ENCODE results near the gene TBX4. TPM values are rescaled to one million over a fixed set of nuclear protein-coding genes. Genes with fewer than 3 reads are reported as not detected.

TBX4 gene
- polyA plus RNA-seq, 2 of the 4 experiments (the other 2 are of a cell fraction), result 0.17 to 0.18 TPM

- POLR2A ChIA-PET, result no interaction called here
Observed at GRCh38 chr17:61474235-61474927, 22.2 kb downstream of the TBX4 start.

GRCh38 chr17:61474934-61475333, 22.7 kb downstream of the TBX4 start:
- CTCF ChIA-PET, result no interaction called here
- FAIRE-seq, result no peak
- POLR2A ChIA-PET, result no interaction called here
- no peaks in the 10 kb centered on the region for H3K4me1 ChIP-seq
- 72% methylated on average over 6 of the region's 6 CpGs for WGBS (ENCODE audit: missing lambda C conversion rate)
- no peaks in the 10 kb centered on the region for H3K9me3 ChIP-seq
- TF ChIP-seq EP300 (IDR thresholded peaks at IDR 0.05) (no peak), MAZ (IDR thresholded peaks at IDR 0.05; ENCODE audit: borderline replicate concordance, low read depth, low read length) (no peak), CHD4 (IDR thresholded peaks at IDR 0.05; ENCODE audit: borderline replicate concordance) (no peak), EHF (CRISPR knock-in tag; IDR thresholded peaks at IDR 0.05) (no peak), NR3C1 (IDR thresholded peaks at IDR 0.05) (no peak), CTCF (IDR thresholded peaks at IDR 0.05) (no peak), FOXS1 (CRISPR knock-in tag; IDR thresholded peaks at IDR 0.05) (no peak), JUNB (IDR thresholded peaks at IDR 0.05) (no peak), ZSCAN20 (CRISPR knock-in tag; IDR thresholded peaks at IDR 0.05) (no peak), ESRRA (IDR thresholded peaks at IDR 0.05; ENCODE audit: borderline replicate concordance, low read length) (no peak), HEYL (CRISPR knock-in tag; IDR thresholded peaks at IDR 0.05) (no peak), ZNF302 (CRISPR knock-in tag; IDR thresholded peaks at IDR 0.05) (no peak), POLR2AphosphoS2 (conservative IDR thresholded peaks at IDR 0.05; ENCODE audit: low read length) (no peak), FOSB (CRISPR knock-in tag; IDR thresholded peaks at IDR 0.05) (no peak), HDAC2 (IDR thresholded peaks at IDR 0.05) (no peak), BCL3 (IDR thresholded peaks at IDR 0.05) (no peak), HOXA7 (CRISPR knock-in tag; IDR thresholded peaks at IDR 0.05) (no peak), ZFP36 (IDR thresholded peaks at IDR 0.05; ENCODE audit: borderline replicate concordance, partially characterized antibody) (no peak)
- DNase-seq (ENCODE audit: low read depth in 1 of 2, low spot score in 1 of 2), result no peak
- no peak for ATAC-seq
- no peak overlapping the region for H3K27ac ChIP-seq
- H3K4me3 ChIP-seq, result no peak overlapping the region
- H3K4me2 ChIP-seq, result no peak overlapping the region

More at GRCh38 chr17:61474235-61474927, 22.2 kb downstream of the TBX4 start:
- Histone ChIP-seq H3K27ac (no peak overlapping the region), H3K4me1 (no peaks in the 10 kb centered on the region), H3K4me3 (no peak overlapping the region), H3K4me2 (no peak overlapping the region), H3K9me3 (no peaks in the 10 kb centered on the region)
- ATAC-seq (no peak), DNase-seq (ENCODE audit: low read depth in 1 of 2, low spot score in 1 of 2) (no peak), FAIRE-seq (no peak)
- WGBS (ENCODE audit: missing lambda C conversion rate), result 89% methylated on average over 12 of the region's 12 CpGs
- TF ChIP-seq CTCF (IDR thresholded peaks at IDR 0.05), result no peak
- no peak for TF ChIP-seq EHF (CRISPR knock-in tag; IDR thresholded peaks at IDR 0.05)
- TF ChIP-seq E2F6 (IDR thresholded peaks at IDR 0.05; ENCODE audit: borderline replicate concordance, low read depth), result no peak
- TF ChIP-seq GATA3 (IDR thresholded peaks at IDR 0.05; ENCODE audit: borderline replicate concordance), result no peak
- no peak for TF ChIP-seq HEYL (CRISPR knock-in tag; IDR thresholded peaks at IDR 0.05)
- TF ChIP-seq MAFK (IDR thresholded peaks at IDR 0.05; ENCODE audit: partially characterized antibody), result no peak
- TF ChIP-seq FOXS1 (CRISPR knock-in tag; IDR thresholded peaks at IDR 0.05), result no peak
- no peak for TF ChIP-seq RARB (CRISPR knock-in tag; IDR thresholded peaks at IDR 0.05)
- TF ChIP-seq RCOR1 (IDR thresholded peaks at IDR 0.05; ENCODE audit: low read depth, low read length), result no peak
- TF ChIP-seq CHD4 (IDR thresholded peaks at IDR 0.05; ENCODE audit: borderline replicate concordance), result no peak
- TF ChIP-seq KDM5A (IDR thresholded peaks at IDR 0.05), result no peak
- no peak for TF ChIP-seq CHD2 (IDR thresholded peaks at IDR 0.05; ENCODE audit: low read length, partially characterized antibody)
- TF ChIP-seq JUN (IDR thresholded peaks at IDR 0.05), result no peak
- CTCF ChIA-PET, result interaction anchor here (1.6 to 1.7 kb wide), 2 partner anchors 45 to 62 kb away, joined by 4 to 5 read pairs; no protein-coding TSS in a partner anchor

Measured in A549 (cell line).